Measurements from ENCODE around the gene PLEKHG4. TPM values are rescaled to one million over a fixed set of nuclear protein-coding genes. Genes with fewer than 3 reads are reported as not detected.

Gene PLEKHG4
- total and polyA plus RNA-seq, 9 of the 15 experiments (the other 6 are each of a cell fraction or from before 2014, with no cell fraction given): 3.7 to 36.8 (median 17.9) TPM

DNA sequence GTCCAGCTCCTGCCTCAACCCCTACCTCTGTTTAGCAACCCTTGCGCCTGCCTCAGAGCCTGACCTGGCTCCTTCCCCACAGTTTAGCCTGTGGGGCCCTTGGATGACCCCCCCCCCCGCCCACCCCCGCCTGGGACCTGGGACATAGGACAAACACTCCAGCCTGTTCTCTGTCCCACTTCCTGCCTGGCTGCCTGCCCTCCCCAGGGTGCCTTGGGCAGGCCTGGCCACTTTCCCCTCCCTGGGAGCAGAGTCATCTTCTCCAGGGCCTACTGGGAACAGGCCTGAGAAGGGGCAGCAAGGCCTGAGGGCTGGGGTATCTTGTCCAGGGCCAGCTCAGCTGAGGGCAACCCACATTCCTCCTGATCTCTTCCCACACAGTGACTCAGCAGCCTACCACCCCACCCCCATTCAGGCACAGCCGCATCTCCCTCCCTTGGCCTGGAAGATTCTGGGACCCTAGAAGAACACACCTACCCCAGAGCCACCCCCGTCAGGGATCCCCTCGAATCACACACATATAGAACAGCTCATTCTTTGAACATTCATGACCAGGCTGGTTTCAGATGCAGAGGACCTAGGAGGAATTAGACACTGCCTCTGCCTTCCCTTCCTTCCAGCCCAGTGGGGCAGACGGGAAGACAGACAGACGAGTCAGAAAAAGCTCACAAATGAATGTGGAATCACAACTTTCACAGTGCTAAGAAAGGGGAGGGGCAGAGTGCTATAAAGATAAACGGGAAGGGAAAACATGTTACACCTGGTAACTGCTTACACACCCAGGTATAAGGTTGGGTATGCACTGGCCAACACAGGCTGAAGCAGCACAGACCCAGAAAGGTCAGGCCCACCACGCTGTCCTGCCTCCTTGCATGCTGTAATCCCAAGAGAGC lies 38.1 kb upstream of the PLEKHG4 start (continued):
- 0 out of 2 replicates have a peak, but pooled peaks have one; percentile 45 for TF ChIP-seq RUNX1 (IDR thresholded peaks at IDR 0.05; ENCODE audit: low read depth)
- TF ChIP-seq TSC22D4 (tag; IDR thresholded peaks at IDR 0.05): no peak
- TF ChIP-seq ZNF696 (CRISPR knock-in tag; conservative IDR thresholded peaks at IDR 0.05): no peak
- 0 out of 2 replicates have a peak, but pooled peaks have one; percentile 70 for TF ChIP-seq ZNF175 (CRISPR knock-in tag; IDR thresholded peaks at IDR 0.05; ENCODE audit: low read depth)
- TF ChIP-seq NR2C1 (IDR thresholded peaks at IDR 0.05): no peak
- TF ChIP-seq NR2C1 (tag; IDR thresholded peaks at IDR 0.05): no peak; the same call in 1 of the 2 replicates
- TF ChIP-seq GABPB1 (CRISPR knock-in tag; IDR thresholded peaks at IDR 0.05): 0 out of 2 replicates have a peak, but pooled peaks have one; percentile 35
- no peak; the same call in 1 of the 2 replicates for TF ChIP-seq L3MBTL2 (IDR thresholded peaks at IDR 0.05)
- TF ChIP-seq, protein P1, sequence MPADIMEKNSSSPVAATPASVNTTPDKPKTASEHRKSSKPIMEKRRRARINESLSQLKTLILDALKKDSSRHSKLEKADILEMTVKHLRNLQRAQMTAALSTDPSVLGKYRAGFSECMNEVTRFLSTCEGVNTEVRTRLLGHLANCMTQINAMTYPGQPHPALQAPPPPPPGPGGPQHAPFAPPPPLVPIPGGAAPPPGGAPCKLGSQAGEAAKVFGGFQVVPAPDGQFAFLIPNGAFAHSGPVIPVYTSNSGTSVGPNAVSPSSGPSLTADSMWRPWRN (IDR thresholded peaks at IDR 0.05; ENCODE audit: low read depth): no peak
- no peak for TF ChIP-seq CBX2 (IDR thresholded peaks at IDR 0.05; ENCODE audit: insufficient read depth, low read length, poor library complexity, severe bottlenecking)
- TF ChIP-seq MTA3 (IDR thresholded peaks at IDR 0.05; ENCODE audit: borderline replicate concordance): no peak
- TF ChIP-seq SRSF7 (optimal IDR thresholded peaks at IDR 0.05; ENCODE audit: low read depth, low read length): no peak
- no peak for TF ChIP-seq ZNF699 (CRISPR knock-in tag; IDR thresholded peaks at IDR 0.05; ENCODE audit: insufficient replicate concordance)
- TF ChIP-seq, protein P2, sequence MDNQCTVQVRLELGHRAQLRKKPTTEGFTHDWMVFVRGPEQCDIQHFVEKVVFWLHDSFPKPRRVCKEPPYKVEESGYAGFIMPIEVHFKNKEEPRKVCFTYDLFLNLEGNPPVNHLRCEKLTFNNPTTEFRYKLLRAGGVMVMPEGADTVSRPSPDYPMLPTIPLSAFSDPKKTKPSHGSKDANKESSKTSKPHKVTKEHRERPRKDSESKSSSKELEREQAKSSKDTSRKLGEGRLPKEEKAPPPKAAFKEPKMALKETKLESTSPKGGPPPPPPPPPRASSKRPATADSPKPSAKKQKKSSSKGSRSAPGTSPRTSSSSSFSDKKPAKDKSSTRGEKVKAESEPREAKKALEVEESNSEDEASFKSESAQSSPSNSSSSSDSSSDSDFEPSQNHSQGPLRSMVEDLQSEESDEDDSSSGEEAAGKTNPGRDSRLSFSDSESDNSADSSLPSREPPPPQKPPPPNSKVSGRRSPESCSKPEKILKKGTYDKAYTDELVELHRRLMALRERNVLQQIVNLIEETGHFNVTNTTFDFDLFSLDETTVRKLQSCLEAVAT (IDR thresholded peaks at IDR 0.05): 0 out of 4 replicates have a peak, but pooled peaks of 1 of the 2 experiments have one; percentile 25
- TF ChIP-seq, protein P3, sequence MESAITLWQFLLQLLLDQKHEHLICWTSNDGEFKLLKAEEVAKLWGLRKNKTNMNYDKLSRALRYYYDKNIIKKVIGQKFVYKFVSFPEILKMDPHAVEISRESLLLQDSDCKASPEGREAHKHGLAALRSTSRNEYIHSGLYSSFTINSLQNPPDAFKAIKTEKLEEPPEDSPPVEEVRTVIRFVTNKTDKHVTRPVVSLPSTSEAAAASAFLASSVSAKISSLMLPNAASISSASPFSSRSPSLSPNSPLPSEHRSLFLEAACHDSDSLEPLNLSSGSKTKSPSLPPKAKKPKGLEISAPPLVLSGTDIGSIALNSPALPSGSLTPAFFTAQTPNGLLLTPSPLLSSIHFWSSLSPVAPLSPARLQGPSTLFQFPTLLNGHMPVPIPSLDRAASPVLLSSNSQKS (CRISPR knock-in tag; IDR thresholded peaks at IDR 0.05): no peak
- TF ChIP-seq, protein P4, sequence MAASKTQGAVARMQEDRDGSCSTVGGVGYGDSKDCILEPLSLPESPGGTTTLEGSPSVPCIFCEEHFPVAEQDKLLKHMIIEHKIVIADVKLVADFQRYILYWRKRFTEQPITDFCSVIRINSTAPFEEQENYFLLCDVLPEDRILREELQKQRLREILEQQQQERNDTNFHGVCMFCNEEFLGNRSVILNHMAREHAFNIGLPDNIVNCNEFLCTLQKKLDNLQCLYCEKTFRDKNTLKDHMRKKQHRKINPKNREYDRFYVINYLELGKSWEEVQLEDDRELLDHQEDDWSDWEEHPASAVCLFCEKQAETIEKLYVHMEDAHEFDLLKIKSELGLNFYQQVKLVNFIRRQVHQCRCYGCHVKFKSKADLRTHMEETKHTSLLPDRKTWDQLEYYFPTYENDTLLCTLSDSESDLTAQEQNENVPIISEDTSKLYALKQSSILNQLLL (CRISPR knock-in tag; IDR thresholded peaks at IDR 0.05; ENCODE audit: borderline replicate concordance): no peak
- TF ChIP-seq HNRNPK (IDR thresholded peaks at IDR 0.05; ENCODE audit: low read depth, low read length, poor library complexity, severe bottlenecking): no peak
- no peak for TF ChIP-seq FOXK1 (CRISPR knock-in tag; IDR thresholded peaks at IDR 0.05; ENCODE audit: borderline replicate concordance)
- peak; percentile 79 for TF ChIP-seq MAFF (IDR thresholded peaks at IDR 0.05; ENCODE audit: low read length)
- TF ChIP-seq, protein P5, sequence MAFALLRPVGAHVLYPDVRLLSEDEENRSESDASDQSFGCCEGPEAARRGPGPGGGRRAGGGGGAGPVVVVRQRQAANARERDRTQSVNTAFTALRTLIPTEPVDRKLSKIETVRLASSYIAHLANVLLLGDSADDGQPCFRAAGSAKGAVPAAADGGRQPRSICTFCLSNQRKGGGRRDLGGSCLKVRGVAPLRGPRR (CRISPR knock-in tag; IDR thresholded peaks at IDR 0.05): no peak
- TF ChIP-seq SMARCC2 (IDR thresholded peaks at IDR 0.05; ENCODE audit: low read depth): peak; percentile 41; the same call in 1 of the 2 replicates
- no peak for TF ChIP-seq FUS (optimal IDR thresholded peaks at IDR 0.05; ENCODE audit: low read depth, low read length)
- TF ChIP-seq PHB (CRISPR knock-in tag; IDR thresholded peaks at IDR 0.05): no peak
